BLaER1 treated with 17β-estradiol and CSF1 and Interleukin-3, amounts not matched to agents 10 nM and 100 nM (cell line): ENCODE results near the gene RBM14.

Experiments
- H3K27ac ChIP-seq, 11 experiments: shearing (Covaris generic); formaldehyde crosslinking; 2 replicates each; pipeline ENCODE4 v1.8.1; 2022
- H3K27me3 ChIP-seq, 11 experiments: shearing (Covaris generic); formaldehyde crosslinking; 2 replicates each; pipeline ENCODE4 v1.8.1; 2022
- H3K36me3 ChIP-seq, 11 experiments: shearing (Covaris generic); formaldehyde crosslinking; 2 replicates each; pipeline ENCODE4 v1.8.1; 2022
- H3K4me1 ChIP-seq, 10 experiments: shearing (Covaris generic); formaldehyde crosslinking; 2 replicates each; pipeline ENCODE4 v1.8.1; 2022
- H3K4me2 ChIP-seq, 11 experiments: shearing (Covaris generic); formaldehyde crosslinking; 2 replicates each; pipeline ENCODE4 v1.8.1; 2022
- H3K4me3 ChIP-seq, 10 experiments: shearing (Covaris generic); formaldehyde crosslinking; 2 replicates each; pipeline ENCODE4 v1.8.1; 2022
- H3K9ac ChIP-seq, 11 experiments: shearing (Covaris generic); formaldehyde crosslinking; 2 replicates each; pipeline ENCODE4 v1.8.1; 2022
- H3K9me3 ChIP-seq, 11 experiments: shearing (Covaris generic); formaldehyde crosslinking; replicated peaks in 1 of 11; 2 replicates each; pipeline ENCODE4 v1.8.1; 2022
- H4K20me1 ChIP-seq, 11 experiments: shearing (Covaris generic); formaldehyde crosslinking; 2 replicates each; pipeline ENCODE4 v1.8.1; 2022
- Cebpa-rat ChIP-seq, 11 experiments: shearing (Covaris generic); IDR thresholded peaks; 2 replicates each; pipeline ENCODE4 v1.8.1; 2022

RBM14 gene

DNA sequence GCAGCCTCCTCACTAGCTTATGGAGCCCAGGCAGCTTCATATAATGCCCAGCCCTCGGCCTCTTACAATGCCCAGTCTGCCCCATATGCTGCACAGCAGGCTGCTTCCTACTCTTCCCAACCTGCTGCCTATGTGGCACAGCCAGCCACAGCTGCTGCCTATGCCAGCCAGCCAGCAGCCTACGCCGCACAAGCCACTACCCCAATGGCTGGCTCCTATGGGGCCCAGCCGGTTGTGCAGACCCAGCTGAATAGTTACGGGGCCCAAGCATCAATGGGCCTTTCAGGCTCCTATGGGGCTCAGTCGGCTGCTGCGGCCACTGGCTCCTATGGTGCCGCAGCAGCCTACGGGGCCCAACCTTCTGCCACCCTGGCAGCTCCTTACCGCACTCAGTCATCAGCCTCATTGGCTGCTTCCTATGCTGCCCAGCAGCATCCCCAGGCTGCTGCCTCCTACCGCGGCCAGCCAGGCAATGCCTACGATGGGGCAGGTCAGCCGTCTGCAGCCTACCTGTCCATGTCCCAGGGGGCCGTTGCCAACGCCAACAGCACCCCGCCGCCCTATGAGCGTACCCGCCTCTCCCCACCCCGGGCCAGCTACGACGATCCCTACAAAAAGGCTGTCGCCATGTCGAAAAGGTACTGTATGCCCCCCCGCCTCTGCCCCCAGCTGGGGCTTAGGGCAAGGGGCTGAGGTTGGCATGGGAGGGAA lies 8.8 kb downstream of the RBM14 start:
- H3K4me1 ChIP-seq, result peaks cover 32 to 64% (median 42%) of the 10 kb centered on the region in 10 experiments

GRCh38 chr11:66625752-66626149 lies 9.3 kb downstream of the RBM14 start:
- Histone ChIP-seq H3K4me3 (no peak overlapping the region), H4K20me1 (peaks cover 100% of the 10 kb centered on the region in 11 experiments), H3K9me3 (no peaks in the 10 kb centered on the region), H3K27ac (no peak overlapping the region), H3K4me2 (no peak overlapping the region), H3K4me1 (peaks cover 26 to 59% (median 37%) of the 10 kb centered on the region in 10 experiments; a peak in 19 of 20 replicates), H3K36me3 (peaks cover 89 to 100% (median 100%) of the 10 kb centered on the region in 11 experiments), H3K9ac (no peak overlapping the region), H3K27me3 (no peaks in the 10 kb centered on the region)
- TF ChIP-seq Cebpa-rat (IDR thresholded peaks at IDR 0.05), result no peak

More for the DNA sequence above, 8.8 kb downstream of the RBM14 start:
- no peaks in the 10 kb centered on the region for H3K9me3 ChIP-seq
- no peak for TF ChIP-seq Cebpa-rat (IDR thresholded peaks at IDR 0.05)
- no peak overlapping the region for H3K9ac ChIP-seq
- H3K27me3 ChIP-seq, result no peaks in the 10 kb centered on the region
- peaks cover 100% of the 10 kb centered on the region in 11 experiments for H4K20me1 ChIP-seq
- no peak overlapping the region for H3K4me3 ChIP-seq
- peaks cover 84 to 100% (median 100%) of the 10 kb centered on the region in 11 experiments for H3K36me3 ChIP-seq
- H3K27ac ChIP-seq, result no peak overlapping the region
- H3K4me2 ChIP-seq, result peak overlapping the region in 2 of 11 experiments; percentile 11 to 27; a peak in 1 of 22 replicates

GRCh38 chr11:66626382-66626781 lies 10.0 kb downstream of the RBM14 start:
- H3K4me3 ChIP-seq, result no peak overlapping the region
- no peak overlapping the region for H3K9ac ChIP-seq
- no peak overlapping the region for H3K27ac ChIP-seq
- no peak overlapping the region for H3K4me2 ChIP-seq
- H3K9me3 ChIP-seq, result no peaks in the 10 kb centered on the region
- no peak for TF ChIP-seq Cebpa-rat (IDR thresholded peaks at IDR 0.05)
- peaks cover 91 to 100% (median 100%) of the 10 kb centered on the region in 11 experiments for H3K36me3 ChIP-seq
- no peaks in the 10 kb centered on the region for H3K27me3 ChIP-seq
- peaks cover 20 to 52% (median 31%) of the 10 kb centered on the region in 10 experiments; a peak in 18 of 20 replicates for H3K4me1 ChIP-seq
- peaks cover 100% of the 10 kb centered on the region in 11 experiments for H4K20me1 ChIP-seq

GRCh38 chr11:66626926-66627325 lies 10.5 kb downstream of the RBM14 start:
- H3K4me1 ChIP-seq, result peaks cover 14 to 50% (median 25%) of the 10 kb centered on the region in 10 experiments; a peak in 18 of 20 replicates
- H3K36me3 ChIP-seq, result peaks cover 93 to 100% (median 100%) of the 10 kb centered on the region in 11 experiments
- no peak overlapping the region for H3K27ac ChIP-seq
- H3K4me2 ChIP-seq, result 0 out of 22 replicates have a peak overlapping the region, but pooled peaks of 1 of the 11 experiments have one; percentile 9
- no peak overlapping the region for H3K9ac ChIP-seq
- peaks cover 100% of the 10 kb centered on the region in 11 experiments for H4K20me1 ChIP-seq
- H3K27me3 ChIP-seq, result no peaks in the 10 kb centered on the region
- TF ChIP-seq Cebpa-rat (IDR thresholded peaks at IDR 0.05), result no peak
- no peaks in the 10 kb centered on the region for H3K9me3 ChIP-seq
- H3K4me3 ChIP-seq, result no peak overlapping the region

GRCh38 chr11:66628061-66628603 lies 11.7 kb downstream of the RBM14 start:
- no peak overlapping the region for H3K4me3 ChIP-seq
- no peak for TF ChIP-seq Cebpa-rat (IDR thresholded peaks at IDR 0.05)
- H3K27ac ChIP-seq, result no peak overlapping the region
- H3K4me1 ChIP-seq, result peaks cover 2 to 38% (median 13%) of the 10 kb centered on the region in 10 experiments; a peak in 15 of 20 replicates
- H3K36me3 ChIP-seq, result peaks cover 94 to 100% (median 100%) of the 10 kb centered on the region in 11 experiments
- H3K9me3 ChIP-seq, result no peaks in the 10 kb centered on the region
- H3K9ac ChIP-seq, result no peak overlapping the region
- no peaks in the 10 kb centered on the region for H3K27me3 ChIP-seq
- H4K20me1 ChIP-seq, result peaks cover 100% of the 10 kb centered on the region in 11 experiments
- H3K4me2 ChIP-seq, result no peak overlapping the region

- H4K20me1 ChIP-seq, result peaks cover 94 to 100% (median 100%) of the 10 kb centered on the region in 11 experiments
- TF ChIP-seq Cebpa-rat (IDR thresholded peaks at IDR 0.05), result no peak
- no peaks in the 10 kb centered on the region for H3K27me3 ChIP-seq
Measured at GRCh38 chr11:66629356-66629755, 12.9 kb downstream of the RBM14 start.

GRCh38 chr11:66631883-66632282 lies 15.5 kb downstream of the RBM14 start:
- Histone ChIP-seq H3K4me3 (no peak overlapping the region), H3K27ac (no peak overlapping the region), H3K9ac (no peak overlapping the region), H3K9me3 (no peaks in the 10 kb centered on the region), H3K36me3 (peaks cover 66 to 100% (median 99%) of the 10 kb centered on the region in 11 experiments), H3K27me3 (no peaks in the 10 kb centered on the region), H4K20me1 (peaks cover 74 to 100% (median 100%) of the 10 kb centered on the region in 11 experiments), H3K4me1 (peaks cover 0 to 16% (median 3%) of the 10 kb centered on the region in 10 experiments; a peak in 6 of 20 replicates), H3K4me2 (no peak overlapping the region)
- TF ChIP-seq Cebpa-rat (IDR thresholded peaks at IDR 0.05), result no peak

More at GRCh38 chr11:66629356-66629755, 12.9 kb downstream of the RBM14 start:
- no peak overlapping the region for H3K9ac ChIP-seq
- H3K4me2 ChIP-seq, result no peak overlapping the region
- peaks cover 91 to 100% (median 100%) of the 10 kb centered on the region in 11 experiments for H3K36me3 ChIP-seq
- H3K4me1 ChIP-seq, result peaks cover 0 to 26% (median 5%) of the 10 kb centered on the region in 10 experiments; a peak in 4 of 20 replicates
- no peaks in the 10 kb centered on the region for H3K9me3 ChIP-seq
- no peak overlapping the region for H3K4me3 ChIP-seq
- no peak overlapping the region for H3K27ac ChIP-seq

DNA sequence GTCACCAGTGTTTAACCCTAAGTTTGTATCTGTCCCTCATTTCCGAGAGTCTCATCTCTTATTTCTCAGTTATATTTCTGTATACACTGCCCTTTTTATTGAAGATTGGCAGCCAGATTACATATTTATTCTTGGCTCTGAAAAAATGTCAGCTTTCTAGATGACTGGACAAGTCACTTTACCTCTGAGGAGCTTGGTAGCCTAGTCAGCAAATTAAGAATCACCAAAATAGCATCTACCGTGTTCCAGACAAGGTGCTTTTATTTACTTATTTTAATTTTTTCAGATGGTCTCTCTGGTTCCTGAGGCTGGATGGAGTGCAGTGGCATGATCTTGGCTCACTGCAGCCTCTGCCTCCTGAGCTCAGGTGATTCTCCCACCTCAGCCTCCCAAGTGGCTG lies 16.5 kb downstream of the RBM14 start:
- H3K4me3 ChIP-seq, result no peak overlapping the region
- H4K20me1 ChIP-seq, result peaks cover 63 to 100% (median 92%) of the 10 kb centered on the region in 11 experiments
- no peak overlapping the region for H3K27ac ChIP-seq
- H3K4me1 ChIP-seq, result peaks cover 6 to 23% (median 10%) of the 10 kb centered on the region in 10 experiments
- peaks cover 55 to 96% (median 90%) of the 10 kb centered on the region in 11 experiments for H3K36me3 ChIP-seq
- no peak for TF ChIP-seq Cebpa-rat (IDR thresholded peaks at IDR 0.05)
- no peak overlapping the region for H3K4me2 ChIP-seq
- H3K27me3 ChIP-seq, result no peaks in the 10 kb centered on the region
- no peak overlapping the region; a peak in 1 of 22 replicates for H3K9ac ChIP-seq
- H3K9me3 ChIP-seq, result no peaks in the 10 kb centered on the region

- peak overlapping the region in 3 of 11 experiments; percentile 13 to 95 (median 91); a peak in 2 of 22 replicates for H3K27ac ChIP-seq
- peaks cover 51 to 94% (median 85%) of the 10 kb centered on the region in 11 experiments for H4K20me1 ChIP-seq
- H3K9ac ChIP-seq, result peak overlapping the region in 2 of 11 experiments; percentile 4 to 7; a peak in 2 of 22 replicates
Measured at GRCh38 chr11:66636411-66636810, 20.0 kb downstream of the RBM14 start.

More at GRCh38 chr11:66636411-66636810, 20.0 kb downstream of the RBM14 start:
- H3K4me3 ChIP-seq, result no peak overlapping the region
- H3K9me3 ChIP-seq, result no peaks in the 10 kb centered on the region
- H3K27me3 ChIP-seq, result no peaks in the 10 kb centered on the region
- no peak for TF ChIP-seq Cebpa-rat (IDR thresholded peaks at IDR 0.05)
- H3K36me3 ChIP-seq, result peaks cover 44 to 85% (median 79%) of the 10 kb centered on the region in 11 experiments
- H3K4me2 ChIP-seq, result no peak overlapping the region
- H3K4me1 ChIP-seq, result peaks cover 29 to 45% (median 33%) of the 10 kb centered on the region in 10 experiments
